ENCODE results near the gene COLEC11. TPM values are rescaled to one million over a fixed set of nuclear protein-coding genes. Genes with fewer than 3 reads are reported as not detected.

Gene COLEC11
- total and polyA plus RNA-seq, 8 donors = 0.84 to 7.1 (median 4.3) TPM

DNA sequence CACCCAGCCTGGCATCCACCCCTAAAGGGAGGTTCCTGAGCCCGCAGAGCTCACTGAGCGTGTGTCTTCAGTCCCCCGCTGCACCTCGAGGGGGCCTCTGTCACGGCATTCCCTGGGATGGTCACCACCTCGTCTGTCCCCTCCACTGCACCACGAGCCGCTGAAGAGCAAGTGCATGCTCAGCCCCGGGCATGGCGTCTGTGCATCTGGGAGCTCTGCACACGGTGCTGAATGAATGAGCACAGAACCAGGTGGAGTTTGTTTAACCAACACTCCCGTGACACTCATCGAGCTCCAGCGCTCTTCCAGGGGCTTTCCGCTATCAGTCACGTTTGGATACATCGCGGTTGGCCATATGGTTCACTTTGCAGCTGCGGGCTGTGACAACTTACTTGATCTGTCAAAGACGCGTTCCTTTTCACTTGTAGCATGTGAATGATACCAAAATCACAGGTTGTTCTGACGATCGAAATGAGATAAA is 72.3 kb downstream of the COLEC11 start:
- no peaks in the 10 kb centered on the region for H3K27me3 ChIP-seq
- H3K27ac ChIP-seq = no peak overlapping the region
- H3K36me3 ChIP-seq = no peaks in the 10 kb centered on the region
- H3K4me1 ChIP-seq = no peaks in the 10 kb centered on the region
- no peak overlapping the region for H3K4me3 ChIP-seq
- intact Hi-C loops (cut with DNase I) = no loop called here
- TF ChIP-seq, protein P1, sequence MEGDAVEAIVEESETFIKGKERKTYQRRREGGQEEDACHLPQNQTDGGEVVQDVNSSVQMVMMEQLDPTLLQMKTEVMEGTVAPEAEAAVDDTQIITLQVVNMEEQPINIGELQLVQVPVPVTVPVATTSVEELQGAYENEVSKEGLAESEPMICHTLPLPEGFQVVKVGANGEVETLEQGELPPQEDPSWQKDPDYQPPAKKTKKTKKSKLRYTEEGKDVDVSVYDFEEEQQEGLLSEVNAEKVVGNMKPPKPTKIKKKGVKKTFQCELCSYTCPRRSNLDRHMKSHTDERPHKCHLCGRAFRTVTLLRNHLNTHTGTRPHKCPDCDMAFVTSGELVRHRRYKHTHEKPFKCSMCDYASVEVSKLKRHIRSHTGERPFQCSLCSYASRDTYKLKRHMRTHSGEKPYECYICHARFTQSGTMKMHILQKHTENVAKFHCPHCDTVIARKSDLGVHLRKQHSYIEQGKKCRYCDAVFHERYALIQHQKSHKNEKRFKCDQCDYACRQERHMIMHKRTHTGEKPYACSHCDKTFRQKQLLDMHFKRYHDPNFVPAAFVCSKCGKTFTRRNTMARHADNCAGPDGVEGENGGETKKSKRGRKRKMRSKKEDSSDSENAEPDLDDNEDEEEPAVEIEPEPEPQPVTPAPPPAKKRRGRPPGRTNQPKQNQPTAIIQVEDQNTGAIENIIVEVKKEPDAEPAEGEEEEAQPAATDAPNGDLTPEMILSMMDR (IDR thresholded peaks at IDR 0.05) = no peak
- H3K9me3 ChIP-seq = no peaks in the 10 kb centered on the region
- ATAC-seq = peak; percentile 59
- peak in 2 of 4 donors; percentile 52 to 77 for DNase-seq

DNA sequence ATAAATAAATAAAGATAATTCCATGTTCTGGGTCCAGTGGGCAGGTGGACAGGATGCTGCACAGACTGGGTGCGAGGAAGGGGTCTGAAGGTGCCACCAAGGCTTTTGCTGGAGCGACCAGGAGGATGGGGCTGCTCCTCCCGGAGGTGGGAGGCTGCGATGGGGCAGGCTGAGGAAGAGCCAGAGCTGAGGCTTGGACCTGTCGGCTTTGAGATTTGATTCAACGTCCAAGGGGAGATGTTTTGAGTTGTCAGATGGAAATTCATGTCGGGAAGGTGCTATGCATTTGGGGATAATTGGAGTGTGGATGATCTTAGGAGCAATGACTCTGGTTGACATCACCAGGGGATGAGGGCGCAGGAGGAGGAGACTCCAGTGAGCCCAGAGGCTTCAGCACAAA is 74.7 kb downstream of the COLEC11 start:
- DNase-seq = no peak
- intact Hi-C loops (cut with DNase I) = no loop called here
- ATAC-seq = no peak
- H3K27ac ChIP-seq = no peak overlapping the region
- no peaks in the 10 kb centered on the region for H3K27me3 ChIP-seq
- no peaks in the 10 kb centered on the region for H3K36me3 ChIP-seq
- no peaks in the 10 kb centered on the region for H3K4me1 ChIP-seq
- no peaks in the 10 kb centered on the region for H3K9me3 ChIP-seq
- H3K4me3 ChIP-seq = no peak overlapping the region
- TF ChIP-seq, protein P1 (IDR thresholded peaks at IDR 0.05) = no peak

DNA sequence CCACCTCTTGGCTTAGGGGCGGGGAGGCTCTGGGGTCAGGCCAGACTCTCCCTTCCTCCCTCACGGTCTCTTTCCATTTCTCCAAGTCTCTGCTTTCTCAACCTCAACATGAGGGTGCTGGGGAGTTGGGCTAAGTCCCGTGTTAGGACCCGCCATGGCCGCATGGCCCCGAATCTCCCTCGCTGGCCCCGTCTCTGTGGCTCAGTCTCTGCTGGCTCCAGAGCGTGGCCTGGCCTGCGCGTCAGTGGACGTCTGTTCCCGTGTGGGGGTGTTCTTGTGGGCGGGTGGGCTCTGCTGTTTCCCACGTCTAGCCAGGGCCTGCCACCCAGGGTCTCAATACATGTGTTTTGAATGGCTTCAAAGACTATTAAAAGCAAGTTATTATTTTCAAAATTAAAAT is 75.5 kb downstream of the COLEC11 start:
- no peak for ATAC-seq
- intact Hi-C loops (cut with DNase I) = no loop called here
- no peak overlapping the region for H3K4me3 ChIP-seq
- no peak for DNase-seq
- H3K36me3 ChIP-seq = no peaks in the 10 kb centered on the region
- no peaks in the 10 kb centered on the region for H3K9me3 ChIP-seq
- TF ChIP-seq, protein P1 (IDR thresholded peaks at IDR 0.05) = no peak
- no peak overlapping the region for H3K27ac ChIP-seq
- no peaks in the 10 kb centered on the region for H3K4me1 ChIP-seq
- H3K27me3 ChIP-seq = no peaks in the 10 kb centered on the region

DNA sequence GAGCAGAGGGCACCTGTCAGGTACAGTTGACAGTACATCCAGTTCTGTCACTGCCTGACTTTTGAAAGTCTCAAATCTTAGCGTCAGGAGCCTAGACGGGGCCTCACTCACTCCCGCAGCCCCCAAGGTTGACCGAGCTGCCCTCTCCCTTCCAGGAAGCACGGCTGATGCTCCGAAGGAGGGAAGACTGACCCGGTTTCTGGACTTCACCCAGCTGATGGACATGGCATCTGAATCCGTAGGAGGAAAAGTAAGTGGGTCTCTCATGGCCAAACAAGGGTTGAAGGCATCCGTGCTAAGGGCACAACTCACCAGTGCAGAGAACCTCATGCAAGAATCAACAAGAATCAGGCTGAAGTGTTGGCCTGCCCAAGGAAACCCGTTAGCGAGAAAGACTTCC is 76.0 kb downstream of the COLEC11 start:
- TF ChIP-seq, protein P1 (IDR thresholded peaks at IDR 0.05) = no peak
- H3K27me3 ChIP-seq = no peaks in the 10 kb centered on the region
- ATAC-seq (no peak), DNase-seq (no peak)
- H3K36me3 ChIP-seq = no peaks in the 10 kb centered on the region
- H3K4me3 ChIP-seq = no peak overlapping the region
- no peak overlapping the region for H3K27ac ChIP-seq
- intact Hi-C loops (cut with DNase I) = no loop called here
- H3K4me1 ChIP-seq = no peaks in the 10 kb centered on the region
- no peaks in the 10 kb centered on the region for H3K9me3 ChIP-seq

DNA sequence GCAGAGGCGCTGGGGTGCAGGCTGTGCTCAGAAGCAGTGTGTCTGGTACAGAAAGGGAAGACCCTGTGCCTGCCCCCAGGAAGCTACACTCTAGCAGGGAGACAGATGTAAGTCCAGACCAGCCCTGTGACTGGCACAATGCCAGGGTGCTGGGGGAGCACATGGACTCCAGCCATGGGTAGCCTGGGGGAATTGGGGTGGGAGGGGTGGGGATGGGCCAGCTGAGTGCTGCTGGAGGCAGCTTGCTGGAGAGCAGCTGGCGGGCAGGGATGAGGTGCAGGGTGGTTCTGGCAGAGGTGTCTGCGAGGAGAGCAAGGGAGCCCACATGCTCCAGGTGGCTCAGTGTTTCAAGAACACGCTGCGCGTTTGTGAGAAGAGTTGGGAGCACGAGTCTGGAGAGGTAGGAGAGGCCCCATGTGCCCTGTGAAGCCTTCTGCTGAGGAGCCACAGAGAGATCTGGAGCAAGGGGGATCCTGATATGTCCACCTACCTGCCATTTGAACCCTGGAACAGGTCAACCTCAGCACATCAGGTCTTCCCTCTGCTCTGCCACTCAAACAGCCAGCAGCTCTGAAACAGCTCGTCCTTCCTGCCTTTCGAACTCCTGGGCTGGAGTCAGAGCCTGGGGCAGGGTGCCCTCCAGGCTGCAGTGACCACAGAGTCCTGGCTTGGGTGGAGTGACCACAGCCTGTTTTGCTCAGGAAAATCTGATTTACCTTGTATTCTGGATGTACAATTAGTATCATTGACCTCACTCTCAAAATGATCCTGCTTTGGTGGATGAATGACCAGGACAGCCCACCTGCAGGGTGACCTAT is 78.2 kb downstream of the COLEC11 start:
- Histone ChIP-seq H3K4me3 (no peak overlapping the region), H3K9me3 (no peaks in the 10 kb centered on the region), H3K27ac (no peak overlapping the region), H3K36me3 (no peaks in the 10 kb centered on the region), H3K4me1 (no peaks in the 10 kb centered on the region), H3K27me3 (no peaks in the 10 kb centered on the region)
- TF ChIP-seq, protein P1 (IDR thresholded peaks at IDR 0.05) = no peak
- ATAC-seq (no peak), DNase-seq (no peak)
- intact Hi-C loops (cut with DNase I) = no loop called here

Measured in left lung (tissue), 10 donors.